GM19468 (cell line): ENCODE data around the gene KCNK2.

ENCODE experiments used
- ATAC-seq: cut with Tn5 transposase; IDR thresholded peaks from one replicate; pipeline ENCODE4 v1.9.1; 2021; ENCODE audit warnings: mild to moderate bottlenecking, moderate library complexity, moderate number of reproducible peaks; ENCODE audit not compliant: unreplicated experiment; ENCODE audit errors: extremely low read depth

Gene KCNK2, protein sequence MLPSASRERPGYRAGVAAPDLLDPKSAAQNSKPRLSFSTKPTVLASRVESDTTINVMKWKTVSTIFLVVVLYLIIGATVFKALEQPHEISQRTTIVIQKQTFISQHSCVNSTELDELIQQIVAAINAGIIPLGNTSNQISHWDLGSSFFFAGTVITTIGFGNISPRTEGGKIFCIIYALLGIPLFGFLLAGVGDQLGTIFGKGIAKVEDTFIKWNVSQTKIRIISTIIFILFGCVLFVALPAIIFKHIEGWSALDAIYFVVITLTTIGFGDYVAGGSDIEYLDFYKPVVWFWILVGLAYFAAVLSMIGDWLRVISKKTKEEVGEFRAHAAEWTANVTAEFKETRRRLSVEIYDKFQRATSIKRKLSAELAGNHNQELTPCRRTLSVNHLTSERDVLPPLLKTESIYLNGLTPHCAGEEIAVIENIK

DNA sequence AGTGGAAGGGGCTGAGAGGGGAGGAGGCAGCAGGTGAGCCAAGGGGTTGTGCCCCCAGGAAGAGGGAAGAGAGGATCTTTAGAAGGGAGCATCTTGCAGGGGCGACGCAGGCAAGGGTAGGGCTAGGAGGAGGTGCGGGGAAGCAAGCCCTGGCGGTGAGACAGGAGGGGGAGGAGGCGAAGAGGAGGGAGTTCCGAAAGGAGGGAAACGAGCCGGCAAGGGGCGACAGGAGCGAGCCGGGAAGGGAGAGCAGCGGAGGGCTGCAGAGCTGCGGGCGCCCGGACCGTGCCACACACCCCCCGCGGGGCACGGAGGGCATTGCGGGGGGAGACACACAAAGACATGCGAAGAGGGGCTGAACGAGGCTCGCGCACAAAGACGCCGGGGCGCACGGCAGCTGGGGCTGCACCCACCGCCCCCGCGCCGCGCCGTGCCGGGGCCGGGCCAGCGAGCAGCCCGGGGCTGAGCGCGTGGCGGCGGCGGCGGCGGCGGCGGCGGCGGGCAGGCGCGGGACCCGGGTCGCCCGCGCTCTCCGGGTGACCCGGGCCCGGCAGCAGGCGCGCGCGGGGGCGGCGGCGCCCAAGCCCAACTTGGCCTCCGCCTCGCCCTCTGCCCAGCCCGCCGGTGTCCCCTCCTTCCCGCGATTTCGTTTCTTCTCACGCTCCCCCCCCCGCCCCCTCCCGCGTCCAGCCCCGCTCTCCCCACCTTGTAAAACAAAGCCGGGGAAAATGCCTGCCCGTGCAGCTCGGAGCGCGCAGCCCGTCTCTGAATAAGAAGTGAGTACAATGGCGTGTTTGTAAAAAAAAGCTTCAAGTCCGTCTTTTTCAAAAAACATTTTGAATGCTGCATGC lies at the start of gene KCNK2:
KCNK2 (plus strand) TSS at position 206 of the 851 bp plus-strand sequence. CDS start 649 bp downstream, outside the sequence.
- no peak for ATAC-seq

DNA sequence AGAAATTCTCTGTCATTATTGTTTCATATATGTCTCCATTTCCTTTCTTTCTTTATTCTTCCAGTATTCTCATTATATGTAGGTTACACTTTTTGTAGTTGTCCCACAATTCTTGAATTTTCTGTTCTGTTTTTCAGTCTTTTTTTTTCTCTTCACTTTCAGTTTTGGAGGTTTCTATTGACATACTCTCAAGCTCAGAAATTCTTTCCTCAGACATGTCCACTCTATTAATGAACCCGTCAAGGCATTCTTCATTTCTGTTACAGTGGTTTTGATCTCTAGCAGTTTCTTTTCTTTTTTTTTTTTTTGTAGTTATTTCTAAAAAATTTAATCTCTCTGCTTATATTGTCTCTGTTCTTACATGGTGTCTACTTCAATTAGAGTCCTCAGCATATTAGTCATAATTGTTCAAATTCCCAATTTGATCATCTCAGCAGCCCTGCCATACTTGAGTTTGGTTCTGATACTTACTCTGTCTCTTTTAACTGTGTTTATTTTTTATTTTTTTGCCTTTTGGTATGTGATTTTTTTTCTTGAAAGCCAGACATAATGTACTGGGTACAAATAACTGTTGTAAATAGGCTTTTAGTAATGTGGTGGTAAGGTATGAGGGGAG lies 49.5 kb upstream of the KCNK2 start:
- no peak for ATAC-seq

DNA sequence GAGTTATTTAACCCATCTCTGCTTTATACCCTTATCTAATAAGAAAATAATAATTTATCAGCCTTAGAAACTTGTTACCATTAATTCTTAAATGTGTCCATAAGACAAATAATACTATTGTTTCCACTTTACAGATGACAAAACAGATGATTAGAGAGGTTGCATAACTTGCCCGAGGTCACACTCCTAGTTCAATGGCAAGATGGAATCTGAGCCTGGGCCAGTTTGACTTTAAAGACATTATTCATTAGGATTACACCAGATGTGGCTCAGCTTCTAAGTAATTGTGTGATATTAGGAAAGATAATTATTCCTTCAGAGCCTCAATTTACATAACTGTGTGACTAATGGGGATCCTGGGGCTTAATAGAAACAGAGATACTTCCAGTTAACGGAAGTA lies 42.3 kb upstream of the KCNK2 start:
- no peak for ATAC-seq

DNA sequence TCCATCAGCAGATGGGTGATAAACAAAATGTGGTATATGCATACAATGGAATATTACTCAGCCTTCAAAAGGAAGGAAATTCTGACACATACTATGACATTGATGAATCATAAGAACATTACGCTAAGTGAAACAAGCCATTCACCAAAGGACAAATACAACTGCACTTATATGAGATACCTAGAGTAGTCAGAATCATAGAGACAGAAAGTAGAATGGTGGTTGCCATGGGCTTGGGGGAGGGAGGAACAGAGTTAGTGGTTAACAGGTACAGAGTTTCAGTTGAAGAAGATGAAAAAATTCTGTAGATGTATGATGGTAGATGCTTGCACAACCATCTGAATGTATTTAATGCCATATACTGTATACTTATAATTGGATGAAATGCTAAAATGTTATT lies 39.1 kb upstream of the KCNK2 start:
- ATAC-seq, result no peak

DNA sequence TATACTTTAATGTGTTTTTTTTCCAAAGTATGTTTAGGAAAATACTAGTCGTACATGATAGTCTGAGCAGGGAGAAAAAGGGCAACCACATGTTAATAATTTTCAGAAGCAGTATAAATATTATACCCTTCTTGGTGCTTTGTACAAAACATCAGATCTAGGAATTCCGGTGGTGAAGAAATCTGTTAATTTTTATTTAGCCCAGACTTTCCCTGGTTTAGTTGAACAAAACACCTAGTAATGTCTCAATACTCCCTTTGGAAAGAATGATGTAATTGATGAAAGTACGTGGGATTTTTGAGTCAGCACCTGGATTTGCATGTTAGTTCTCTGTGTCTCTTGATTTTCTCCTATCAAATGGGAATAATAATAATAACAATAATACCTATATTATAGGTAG lies 38.4 kb upstream of the KCNK2 start:
- ATAC-seq, result no peak

DNA sequence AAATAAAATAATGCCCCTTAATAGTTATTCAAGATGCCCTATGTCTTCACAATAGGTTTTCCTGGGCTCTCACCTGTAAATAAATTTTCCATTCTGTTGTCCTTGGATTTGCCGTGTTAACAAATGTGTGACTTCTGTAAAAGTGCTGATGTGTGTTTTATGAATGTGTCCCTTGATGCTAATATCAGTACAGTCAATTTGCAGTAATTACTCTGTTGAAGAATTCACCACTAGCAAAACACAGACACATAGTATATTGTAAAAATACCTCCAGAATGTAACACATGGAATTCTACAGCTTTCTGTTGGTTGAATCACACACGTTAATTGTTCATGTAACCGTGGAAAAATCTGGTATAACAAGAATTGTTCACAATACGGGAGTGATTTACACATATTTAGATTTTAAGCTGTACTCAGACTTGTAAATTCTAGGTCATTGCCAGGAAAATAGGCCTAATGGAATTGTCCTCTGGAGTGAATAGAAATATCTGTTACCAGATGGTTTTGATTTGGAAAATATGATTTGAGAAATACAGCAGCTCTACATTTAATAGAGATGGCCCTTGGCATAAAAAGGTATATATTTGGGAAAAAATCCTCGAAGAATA lies 36.7 kb upstream of the KCNK2 start:
- ATAC-seq, result no peak

DNA sequence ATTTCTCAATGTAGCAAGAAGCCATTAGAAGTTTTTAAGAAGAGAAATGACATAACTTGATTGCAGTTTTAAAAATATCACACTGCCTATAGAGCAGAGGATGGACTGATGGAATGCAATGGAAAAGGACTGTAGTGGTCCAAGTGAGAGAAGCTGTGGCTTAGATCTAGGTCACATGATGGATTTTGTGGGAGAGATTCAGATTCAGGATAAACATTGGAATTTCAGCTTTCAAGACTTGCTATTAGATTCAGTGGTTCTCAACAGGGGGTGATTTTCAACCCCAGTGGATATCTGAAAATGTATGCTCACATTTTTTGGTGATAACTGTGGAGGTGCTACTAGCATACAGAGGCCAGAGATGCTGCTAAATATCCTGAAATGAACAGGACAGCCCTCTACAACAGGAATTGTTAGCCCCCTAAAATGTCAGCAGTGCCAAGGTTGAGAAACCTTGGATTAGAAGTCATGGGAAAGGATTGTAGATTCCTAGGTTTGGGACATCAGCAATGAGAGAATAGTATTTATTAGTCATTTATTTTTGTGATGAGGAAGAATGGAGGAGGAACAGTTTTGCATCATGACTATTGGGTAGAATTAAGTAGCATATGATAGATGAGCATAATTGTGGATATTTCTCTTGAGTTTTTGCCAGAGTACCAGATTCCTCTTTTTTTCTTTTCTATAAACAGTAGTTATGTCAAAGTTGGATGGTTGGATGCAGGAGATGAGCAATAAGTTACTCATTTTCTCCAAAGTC lies 30.1 kb upstream of the KCNK2 start:
- no peak for ATAC-seq

DNA sequence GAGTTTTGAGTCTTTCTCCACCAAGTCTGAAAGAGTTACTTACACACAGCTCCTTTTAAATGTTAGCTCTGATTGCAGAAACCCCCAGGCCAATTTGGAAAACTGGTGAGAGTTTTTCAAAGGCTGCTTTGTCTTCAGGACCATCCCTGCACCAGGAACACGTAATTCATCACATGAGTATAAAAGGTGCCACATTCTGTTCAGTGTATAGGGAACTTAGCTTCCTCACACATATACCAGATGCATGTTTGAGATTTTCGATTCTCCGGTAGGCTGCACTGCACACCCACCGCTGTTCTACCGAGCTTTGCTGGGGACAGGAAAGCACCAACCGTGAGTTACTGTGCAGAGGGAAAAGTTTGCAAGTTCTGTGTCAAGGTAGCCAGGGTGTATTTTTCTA lies 28.3 kb upstream of the KCNK2 start:
- ATAC-seq, result no peak

DNA sequence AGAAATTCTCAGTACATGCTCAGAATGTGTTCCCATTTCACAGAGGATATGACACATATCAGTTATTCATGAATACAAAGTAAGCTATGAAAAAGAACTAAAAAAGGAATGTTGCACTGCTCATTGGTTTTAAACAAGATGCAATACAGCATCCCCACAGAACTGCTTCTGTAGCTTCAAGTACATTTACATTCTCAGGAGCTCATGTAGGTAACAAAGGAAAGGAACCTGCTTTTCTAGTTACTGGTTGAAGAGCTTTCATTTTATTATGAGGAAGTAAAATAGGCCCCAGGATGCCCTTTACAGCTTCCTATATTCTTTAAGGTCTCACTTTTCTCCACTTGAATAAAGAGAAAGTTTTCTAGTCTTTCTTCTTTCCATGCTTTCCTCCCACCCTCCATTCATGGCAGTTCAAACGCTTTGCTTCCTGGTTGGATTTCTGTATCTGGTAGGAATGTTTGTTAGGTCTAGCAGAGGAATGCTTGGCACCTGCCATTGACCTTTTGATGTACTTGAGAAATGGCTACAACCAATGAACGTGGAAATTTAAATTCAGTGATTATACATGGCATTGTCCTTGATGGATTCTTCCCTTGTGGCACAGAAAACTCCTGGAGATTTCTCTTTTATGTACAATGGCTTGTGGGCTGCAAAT lies 27.1 kb upstream of the KCNK2 start:
- no peak for ATAC-seq

DNA sequence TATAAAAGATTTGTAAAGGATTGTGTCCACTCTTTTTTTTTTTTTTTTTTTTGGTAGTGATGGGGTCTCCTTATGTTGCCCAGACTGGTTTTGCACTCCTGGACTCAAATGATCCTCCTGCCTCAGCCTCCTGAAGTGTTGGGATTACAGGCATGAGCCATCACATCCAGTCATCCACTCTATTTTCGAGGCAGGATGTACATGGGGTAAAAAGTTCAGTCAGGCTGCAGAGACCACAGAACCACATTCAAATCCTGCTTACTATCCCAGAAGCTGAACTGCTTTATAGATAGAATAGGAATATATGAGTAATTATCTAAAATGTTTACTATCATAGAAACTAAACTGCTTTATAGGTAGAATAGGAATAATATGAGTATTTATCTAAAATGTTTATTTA lies 26.0 kb upstream of the KCNK2 start:
- no peak for ATAC-seq

DNA sequence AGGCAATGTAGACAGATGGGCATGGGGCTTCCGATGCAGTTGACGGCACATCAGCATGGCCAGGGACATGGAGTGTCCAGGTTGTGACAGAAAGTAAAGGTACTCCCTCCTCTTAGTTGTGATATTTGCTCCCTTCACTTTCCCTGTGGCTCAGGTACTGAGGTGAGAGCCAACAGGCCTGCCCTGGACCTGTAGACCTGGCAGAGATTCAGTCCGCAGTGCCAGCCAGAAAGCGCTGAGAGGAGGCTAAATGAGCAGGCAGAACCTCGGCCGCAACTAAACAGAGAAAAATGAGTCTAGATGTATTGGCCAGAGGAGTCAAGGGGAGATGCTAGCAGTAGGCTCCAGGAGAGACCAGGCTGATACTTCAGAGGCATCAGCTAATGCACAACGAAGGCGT lies 22.6 kb upstream of the KCNK2 start:
- ATAC-seq, result no peak

DNA sequence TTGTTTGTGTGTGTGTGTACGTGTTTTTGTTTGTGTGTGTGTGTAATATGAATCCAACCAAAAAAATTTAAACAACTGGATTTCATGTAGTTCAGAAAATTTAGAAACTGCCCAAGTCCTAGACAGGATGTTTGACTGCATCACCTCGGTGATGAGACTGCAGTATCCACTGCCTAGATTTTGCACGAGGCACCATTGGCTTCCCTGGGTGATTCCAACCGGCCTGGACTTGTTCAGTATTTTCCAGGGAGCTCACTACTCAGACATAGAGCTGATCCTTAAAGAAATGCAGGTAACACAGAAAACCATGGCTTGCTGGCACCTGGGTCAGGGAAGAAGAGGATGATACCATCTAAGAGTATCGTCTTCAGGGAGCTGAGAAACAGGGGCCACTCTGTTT lies 18.2 kb upstream of the KCNK2 start:
- ATAC-seq, result no peak

DNA sequence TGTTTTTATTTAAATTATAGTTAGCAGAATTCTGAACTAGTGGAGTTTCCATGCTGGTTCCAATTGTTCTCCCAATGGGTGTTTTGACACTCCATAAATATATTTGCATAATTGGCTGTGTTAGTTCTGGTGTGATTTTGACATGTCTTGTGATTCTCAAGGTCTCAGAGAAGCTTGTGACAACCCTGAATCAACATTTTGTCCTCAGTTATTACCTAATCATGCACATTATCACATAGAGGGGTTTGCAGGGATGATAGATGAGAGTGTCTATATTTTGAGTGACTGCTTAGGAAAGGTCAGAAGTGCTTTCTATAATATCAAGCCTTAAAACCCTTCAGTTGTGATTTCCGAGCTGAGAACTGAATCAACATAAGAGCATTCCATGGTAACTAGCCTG lies 11.5 kb upstream of the KCNK2 start:
- no peak for ATAC-seq

DNA sequence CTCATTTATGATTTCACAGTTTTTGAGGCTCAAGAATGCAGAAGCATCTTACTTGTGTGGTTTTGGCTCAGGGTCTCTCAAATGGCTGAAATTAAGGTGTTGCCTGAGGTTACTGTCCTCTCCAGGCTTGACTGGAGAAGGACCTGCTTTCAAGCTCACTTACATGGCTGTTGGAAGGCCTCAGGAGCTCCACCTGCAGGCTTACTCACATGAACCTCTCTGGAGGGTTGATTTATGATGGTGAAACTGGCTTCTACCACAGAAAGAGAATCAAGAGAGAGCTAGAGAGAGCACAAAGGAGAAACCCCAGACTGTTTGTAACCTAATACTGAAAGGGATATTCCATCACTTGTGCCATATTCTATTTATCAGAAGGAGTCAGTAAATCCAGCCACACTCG lies 6.2 kb upstream of the KCNK2 start:
- no peak for ATAC-seq

DNA sequence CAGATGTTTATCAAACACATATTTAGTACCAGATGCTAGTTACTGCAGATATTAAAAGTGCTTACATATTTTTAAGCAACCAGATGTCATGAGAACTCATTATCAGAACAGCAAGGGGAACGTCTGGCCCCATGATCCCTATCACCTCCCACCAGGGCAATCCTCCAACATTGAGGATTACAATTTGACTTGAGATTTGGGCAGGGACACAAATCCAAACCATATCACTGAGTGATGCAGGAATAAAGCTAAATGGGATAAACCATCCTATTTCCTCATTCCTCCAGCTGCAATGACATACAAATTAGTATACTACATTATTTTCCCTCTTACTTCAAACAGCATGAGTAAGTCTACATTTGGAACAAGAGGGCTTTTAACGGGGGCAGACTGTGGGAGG lies 3.1 kb upstream of the KCNK2 start:
- no peak for ATAC-seq

DNA sequence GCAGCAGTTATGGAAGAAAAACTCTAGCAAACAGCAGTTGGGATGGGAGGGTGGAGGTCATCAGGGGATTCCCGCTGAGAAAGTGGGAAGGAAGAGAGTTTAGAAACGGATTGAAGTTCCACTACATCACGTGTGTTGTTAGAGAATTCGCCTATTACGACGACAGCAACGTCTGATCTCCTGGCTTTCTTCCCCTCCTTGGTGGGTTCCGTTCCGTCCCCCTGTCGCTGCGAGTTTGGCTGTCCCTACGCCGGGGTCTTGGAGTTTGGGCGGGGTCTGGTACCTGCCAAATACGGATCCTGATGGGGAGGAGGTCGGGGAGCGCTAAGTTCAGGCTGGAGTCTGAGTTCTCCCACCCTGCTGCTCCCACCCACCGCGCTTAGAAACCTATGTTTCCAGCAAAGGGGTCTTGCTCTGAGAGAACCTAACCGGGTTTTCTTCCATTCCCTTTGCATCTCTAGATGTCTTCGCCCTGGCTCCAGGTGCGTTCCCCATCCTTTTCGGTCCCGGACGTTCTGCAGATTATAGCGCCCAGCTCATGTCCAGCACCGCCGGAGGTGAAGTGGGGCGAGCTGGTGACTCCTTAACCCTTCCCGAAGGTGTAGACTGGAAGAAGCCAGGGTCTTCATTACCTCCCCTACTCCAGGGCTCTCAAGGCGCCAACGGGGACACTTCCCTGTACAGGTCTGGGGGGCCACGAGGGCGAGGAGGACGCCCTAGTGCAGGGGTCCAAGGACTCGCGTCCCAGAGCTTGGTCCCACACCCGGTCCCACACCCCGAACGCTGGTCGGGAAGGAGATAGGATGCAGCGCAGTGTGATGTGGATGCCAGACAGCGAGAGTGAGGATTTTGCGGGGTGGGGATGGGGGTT lies 641 bp upstream of the KCNK2 start:
- no peak for ATAC-seq

DNA sequence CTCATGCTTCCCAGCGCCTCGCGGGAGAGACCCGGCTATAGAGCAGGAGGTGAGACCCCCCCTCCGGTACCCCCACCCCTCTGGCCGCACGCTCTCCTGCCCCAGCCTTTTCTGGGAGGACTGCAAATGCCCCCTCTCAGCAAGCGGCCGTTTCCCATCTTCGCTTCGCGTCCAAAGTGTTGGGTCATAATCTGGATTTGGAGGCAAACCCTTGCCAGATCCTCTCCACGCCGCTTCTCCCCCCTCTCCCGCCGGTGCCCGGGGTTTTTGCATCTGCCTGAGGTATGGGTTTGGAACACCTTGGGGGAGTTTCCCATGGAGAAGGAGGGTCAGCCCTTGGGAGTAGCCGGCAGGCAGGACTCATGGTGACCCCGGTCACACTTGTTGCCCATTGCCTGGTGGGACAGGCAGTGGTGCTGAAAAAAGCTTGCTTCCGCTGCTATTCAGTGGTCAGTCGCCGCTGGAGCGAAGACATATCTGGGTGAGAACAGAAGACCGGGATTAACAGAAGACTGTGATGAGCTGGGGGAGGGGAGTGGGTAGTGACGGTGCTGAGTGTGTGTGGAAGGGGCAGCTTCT lies 935 bp downstream of the KCNK2 start:
- ATAC-seq, result no peak

DNA sequence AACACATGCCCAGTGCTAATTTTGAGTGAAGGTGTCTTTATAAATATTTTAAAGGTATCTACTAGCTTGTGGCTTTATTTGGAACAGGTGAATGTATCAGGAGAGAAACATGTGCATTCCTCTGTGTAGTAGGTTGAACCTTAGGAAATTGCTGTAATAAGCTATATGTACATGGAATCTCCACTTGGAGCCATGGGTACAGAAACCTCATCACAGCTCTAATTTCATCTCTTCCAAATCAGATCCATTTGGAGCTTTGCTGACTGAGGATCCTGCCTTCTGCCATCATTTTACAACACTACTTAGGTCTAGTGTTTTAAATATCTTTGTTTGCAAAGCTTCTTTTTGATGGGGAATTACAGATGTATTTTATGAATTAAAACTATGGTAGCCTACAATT lies 2.1 kb downstream of the KCNK2 start:
- no peak for ATAC-seq
